Neuronal stem cell (in vitro differentiated cells): ENCODE results near the gene SLC8A1.
"Not testable (repeated sequence)": the region's sequence is repeated elsewhere in the genome, so short reads cannot be mapped to it uniquely, and the experiment has no call there.

Experiments
- DNase-seq: peaks from one replicate; pipeline ENCODE4 v3.0.0-alpha.2; 2013; ENCODE audit warnings: low spot score
- H2AFZ ChIP-seq: one replicate; pipeline ENCODE4 v1.6.1; 2013; ENCODE audit warnings: mild to moderate bottlenecking, low read length, inconsistent platforms
- H2AK5ac ChIP-seq: 2 replicates; pipeline ENCODE4 v1.6.1; 2013; ENCODE audit warnings: low read depth, mild to moderate bottlenecking, inconsistent platforms, low read length, moderate library complexity, mixed read lengths
- H2BK120ac ChIP-seq: 2 replicates; pipeline ENCODE4 v1.6.1; 2013; ENCODE audit warnings: low read depth, mild to moderate bottlenecking, inconsistent platforms, low read length, moderate library complexity, mixed read lengths
- H2BK12ac ChIP-seq: one replicate; pipeline ENCODE4 v1.6.1; 2013; ENCODE audit warnings: low read length, inconsistent platforms
- H2BK15ac ChIP-seq: 2 replicates; pipeline ENCODE4 v1.6.1; 2013; ENCODE audit warnings: mild to moderate bottlenecking, low read length, inconsistent platforms, mixed read lengths
- H2BK5ac ChIP-seq: one replicate; pipeline ENCODE4 v1.6.1; 2013; ENCODE audit warnings: inconsistent platforms, mild to moderate bottlenecking, low read length, moderate library complexity
- H3K14ac ChIP-seq: one replicate; pipeline ENCODE4 v1.6.1; 2013; ENCODE audit warnings: low read length, inconsistent platforms
- H3K18ac ChIP-seq: 2 replicates; pipeline ENCODE4 v1.6.1; 2013; ENCODE audit warnings: low read length, inconsistent platforms
- H3K23ac ChIP-seq: 2 replicates; pipeline ENCODE4 v1.6.1; 2013; ENCODE audit warnings: low read depth, mild to moderate bottlenecking, mixed read lengths, low read length, inconsistent platforms; ENCODE audit not compliant: poor library complexity
- H3K27ac ChIP-seq: replicated peaks from 3 replicates; pipeline ENCODE4 v1.5.1; 2013; ENCODE audit warnings: low read length, inconsistent platforms
- H3K27me3 ChIP-seq, 3 experiments: 2 replicates each; pipeline ENCODE4 v1.6.1; 2013; ENCODE audit warnings: low read length in 3 of 3, mild to moderate bottlenecking in 2 of 3, inconsistent platforms in 1 of 3, low read depth in 1 of 3, mixed read lengths in 1 of 3, moderate library complexity in 1 of 3; ENCODE audit not compliant: control insufficient read depth in 3 of 3, insufficient read depth in 3 of 3
- H3K36me3 ChIP-seq, 2 donors: replicated peaks in 1 of 2; 2 replicates each; pipeline ENCODE4 v1.6.1; 2013; ENCODE audit warnings: low read length in 2 of 2; ENCODE audit not compliant: control insufficient read depth in 2 of 2, insufficient read depth in 2 of 2
- H3K4ac ChIP-seq: 2 replicates; pipeline ENCODE4 v1.6.1; 2013; ENCODE audit warnings: inconsistent platforms, mild to moderate bottlenecking, low read length, moderate library complexity
- H3K4me1 ChIP-seq, 2 donors: 1 replicate in 1 of 2; 2 replicates in 1 of 2; pipeline ENCODE4 v1.6.1; 2013; ENCODE audit warnings: low read length in 2 of 2, low read depth in 1 of 2; ENCODE audit not compliant: control insufficient read depth in 2 of 2, insufficient read depth in 1 of 2
- H3K4me2 ChIP-seq: one replicate; pipeline ENCODE4 v1.6.1; 2013; ENCODE audit warnings: mild to moderate bottlenecking, low read length, inconsistent platforms; ENCODE audit not compliant: insufficient read depth, poor library complexity, severe bottlenecking
- H3K4me3 ChIP-seq, 2 donors: 2 replicates each; pipeline ENCODE4 v1.5.1; 2013; ENCODE audit warnings: low read length in 2 of 2, mild to moderate bottlenecking in 2 of 2, inconsistent platforms in 1 of 2, moderate library complexity in 1 of 2
- H3K79me1 ChIP-seq: one replicate; pipeline ENCODE4 v1.6.1; 2013; ENCODE audit warnings: low read depth, mild to moderate bottlenecking, inconsistent platforms, low read length, moderate library complexity
- H3K9ac ChIP-seq: one replicate; pipeline ENCODE4 v1.6.1; 2013; ENCODE audit warnings: mild to moderate bottlenecking, low read depth, low read length, inconsistent platforms; ENCODE audit not compliant: poor library complexity
- H3K9me3 ChIP-seq, 2 donors: replicated peaks in 1 of 2; 2 replicates each; pipeline versions ENCODE3 to v1.6.1; 2013; ENCODE audit warnings: low read length in 2 of 2, mild to moderate bottlenecking in 2 of 2, inconsistent platforms in 1 of 2, low read depth in 1 of 2, mixed read lengths in 1 of 2, moderate library complexity in 1 of 2; ENCODE audit not compliant: control insufficient read depth in 2 of 2, insufficient read depth in 1 of 2
- H4K8ac ChIP-seq: one replicate; pipeline ENCODE4 v1.6.1; 2013; ENCODE audit warnings: low read depth, mild to moderate bottlenecking, inconsistent platforms, low read length, moderate library complexity
- H4K91ac ChIP-seq: one replicate; pipeline ENCODE4 v1.6.1; 2013; ENCODE audit warnings: low read length, low read depth, mild to moderate bottlenecking, inconsistent platforms; ENCODE audit not compliant: poor library complexity
- WGBS, 2 donors: extraction: QIAGEN DNeasy Blood & Tissue Kit; methylation state at CpG; one replicate each; pipeline ENCODE4 v1.1.7; 2013; ENCODE audit warnings: missing lambda C conversion rate in 2 of 2, mixed read lengths in 1 of 2; ENCODE audit not compliant: insufficient read length in 2 of 2, insufficient replicate concordance in 1 of 2; ENCODE audit errors: extremely low coverage in 2 of 2; 5-methylcytosine and 5-hydroxymethylcytosine counted together

The SLC8A1 gene

DNA sequence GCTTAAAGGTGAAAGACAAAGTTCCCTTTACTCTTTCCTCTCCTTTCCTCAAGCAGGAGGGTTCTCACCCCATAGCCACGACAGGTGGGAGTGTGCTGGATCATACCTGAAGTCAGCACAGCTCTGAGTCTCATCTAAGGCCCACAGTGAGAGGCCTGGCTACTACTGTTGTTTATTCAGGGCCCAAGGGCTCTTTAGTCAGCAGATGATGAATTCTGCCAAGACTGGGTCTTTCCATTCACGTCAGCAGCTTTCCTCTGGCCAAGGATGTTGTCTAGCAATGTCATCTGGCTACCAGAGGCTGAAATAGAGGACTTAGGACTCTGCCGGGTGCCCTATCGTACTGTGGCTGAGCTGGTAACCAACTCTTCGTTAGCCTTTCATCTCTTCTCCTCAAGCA is 364.5 kb downstream of the SLC8A1 start:
- no peak overlapping the region for H2BK15ac ChIP-seq
- DNase-seq = no peak
- no peak overlapping the region for H3K4me3 ChIP-seq
- no peak overlapping the region for H2BK120ac ChIP-seq
- no peak overlapping the region for H2AFZ ChIP-seq
- H3K36me3 ChIP-seq = no peaks in the 10 kb centered on the region
- H3K9me3 ChIP-seq = no peaks in the 10 kb centered on the region
- no peaks in the 10 kb centered on the region for H3K4me1 ChIP-seq
- no peak overlapping the region for H4K8ac ChIP-seq
- no peaks in the 10 kb centered on the region for H3K27me3 ChIP-seq
- no peak overlapping the region for H2BK12ac ChIP-seq
- no peak overlapping the region for H3K9ac ChIP-seq
- no peak overlapping the region for H4K91ac ChIP-seq
- H3K18ac ChIP-seq = peak overlapping the region; percentile 33
- no peak overlapping the region for H2BK5ac ChIP-seq
- H3K79me1 ChIP-seq = no peaks in the 10 kb centered on the region
- peak overlapping the region; percentile 24 for H2AK5ac ChIP-seq
- no CpG with 5 or more reads among the region's 5 CpGs for WGBS, 2 donors
- no peak overlapping the region for H3K14ac ChIP-seq
- H3K4me2 ChIP-seq = no peak overlapping the region
- no peak overlapping the region for H3K4ac ChIP-seq
- H3K23ac ChIP-seq = no peak overlapping the region
- H3K27ac ChIP-seq = no peak overlapping the region

DNA sequence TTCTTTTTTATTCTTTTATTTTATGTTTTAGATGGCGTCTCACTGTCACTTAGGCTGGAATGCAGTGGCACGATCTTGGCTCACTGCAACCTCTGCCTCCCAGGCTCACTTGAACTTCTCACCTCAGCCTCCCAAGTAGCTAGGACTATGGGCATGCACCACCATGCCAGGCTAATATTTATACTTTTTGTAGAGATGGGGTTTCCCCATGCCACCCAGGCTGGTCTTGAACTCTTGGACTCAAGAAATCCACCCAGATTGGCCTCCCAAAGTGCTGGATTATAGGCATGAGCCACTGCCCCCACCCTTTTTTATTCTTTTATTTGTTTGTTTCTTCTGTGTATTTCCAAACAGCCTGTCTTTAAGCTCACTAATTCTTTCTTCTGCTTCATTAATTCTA is 366.1 kb downstream of the SLC8A1 start:
- no peak overlapping the region for H2BK5ac ChIP-seq
- no peak overlapping the region for H4K8ac ChIP-seq
- no peaks in the 10 kb centered on the region for H3K36me3 ChIP-seq
- H3K4ac ChIP-seq = no peak overlapping the region
- DNase-seq = no peak
- no peak overlapping the region for H3K9ac ChIP-seq
- H3K23ac ChIP-seq = no peak overlapping the region
- no peak overlapping the region for H2BK12ac ChIP-seq
- H3K14ac ChIP-seq = no peak overlapping the region
- no peak overlapping the region for H2AK5ac ChIP-seq
- H3K9me3 ChIP-seq = no peaks in the 10 kb centered on the region
- H2AFZ ChIP-seq = no peak overlapping the region
- H3K4me2 ChIP-seq = no peak overlapping the region
- H3K4me1 ChIP-seq = no peaks in the 10 kb centered on the region
- no peak overlapping the region for H4K91ac ChIP-seq
- H3K4me3 ChIP-seq = no peak overlapping the region
- H3K79me1 ChIP-seq = no peaks in the 10 kb centered on the region
- no peaks in the 10 kb centered on the region for H3K27me3 ChIP-seq
- H3K18ac ChIP-seq = no peak overlapping the region
- no peak overlapping the region for H2BK15ac ChIP-seq
- no peak overlapping the region for H2BK120ac ChIP-seq
- H3K27ac ChIP-seq = no peak overlapping the region
- no CpG with 5 or more reads among the region's 2 CpGs for WGBS, 2 donors

DNA sequence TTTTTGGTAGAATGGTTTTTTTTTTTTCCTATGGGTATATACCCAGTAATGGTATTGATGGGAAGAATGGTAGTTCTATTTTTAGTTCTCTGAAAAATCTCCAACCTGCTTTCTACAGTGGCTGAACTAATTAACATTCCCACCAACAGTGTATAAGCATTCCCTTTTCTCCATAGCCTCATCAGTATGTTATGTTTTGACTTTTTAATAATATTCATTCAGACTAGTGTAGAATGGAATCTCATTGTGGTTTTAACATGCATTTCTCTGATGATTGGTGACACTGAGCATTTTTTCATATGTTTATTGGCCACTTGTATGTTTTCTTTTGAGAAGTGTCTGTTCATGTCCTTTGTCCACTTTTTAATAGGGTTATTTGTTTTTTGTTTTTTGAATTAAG is 378.6 kb downstream of the SLC8A1 start:
- H3K4me2 ChIP-seq, H3K4ac ChIP-seq, H3K27me3 ChIP-seq, H2BK15ac ChIP-seq, H3K23ac ChIP-seq, H2BK5ac ChIP-seq, H4K8ac ChIP-seq, H4K91ac ChIP-seq, H3K9me3 ChIP-seq, H2AK5ac ChIP-seq, H3K9ac ChIP-seq, DNase-seq, H3K79me1 ChIP-seq, H3K27ac ChIP-seq, H2BK12ac ChIP-seq, H3K18ac ChIP-seq, H2AFZ ChIP-seq, H3K36me3 ChIP-seq, H3K14ac ChIP-seq, H3K4me1 ChIP-seq, H2BK120ac ChIP-seq, H3K4me3 ChIP-seq: not testable (repeated sequence)

DNA sequence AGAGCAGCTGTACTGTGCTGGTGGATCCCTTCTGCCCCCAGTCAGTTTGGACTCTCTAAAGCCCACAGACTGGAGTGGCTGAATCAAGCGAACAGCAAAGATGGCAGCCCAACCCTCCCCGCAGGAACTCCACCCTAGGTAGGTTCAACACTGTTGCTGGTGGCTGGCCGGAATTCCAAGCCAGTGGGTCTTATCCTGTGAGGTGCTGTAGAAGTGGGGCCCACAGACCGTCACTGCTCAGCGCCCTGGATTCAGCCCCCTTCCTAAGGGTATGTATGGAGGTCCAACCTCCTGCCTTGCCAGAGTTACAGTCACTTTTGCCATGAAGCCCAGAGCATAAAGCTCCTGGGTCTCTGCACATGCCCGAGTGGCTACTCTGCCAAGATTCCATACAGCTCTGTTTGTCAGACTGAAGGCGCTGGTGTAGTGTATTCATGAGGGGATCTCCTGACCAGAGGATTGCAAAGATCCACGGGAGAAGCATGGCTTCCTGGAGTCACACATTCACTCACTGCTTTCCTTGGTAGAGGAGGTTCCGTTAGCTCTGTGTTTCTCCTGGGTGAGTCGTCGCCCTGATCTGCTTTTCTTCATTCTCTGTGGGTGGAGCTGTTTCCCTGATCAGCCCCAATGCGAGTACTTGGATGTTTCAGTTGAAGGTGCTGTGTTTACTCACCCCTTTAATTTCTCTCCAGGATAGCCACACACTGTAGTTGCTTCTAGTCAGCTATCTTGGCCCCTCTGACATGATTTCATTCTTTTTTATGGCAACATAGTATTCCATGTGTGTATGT is 379.3 kb downstream of the SLC8A1 start:
- H3K27me3 ChIP-seq = no peaks in the 10 kb centered on the region
- no CpG with 5 or more reads among the region's 12 CpGs for WGBS, 2 donors
- H2BK120ac ChIP-seq = no peak overlapping the region
- H2AFZ ChIP-seq = no peak overlapping the region
- no peak overlapping the region for H3K4me2 ChIP-seq
- H2AK5ac ChIP-seq = no peak overlapping the region
- no peak overlapping the region for H2BK5ac ChIP-seq
- H4K91ac ChIP-seq = no peak overlapping the region
- no peaks in the 10 kb centered on the region for H3K9me3 ChIP-seq
- no peak overlapping the region for H3K18ac ChIP-seq
- H3K4me1 ChIP-seq = no peaks in the 10 kb centered on the region
- no peak overlapping the region for H3K9ac ChIP-seq
- DNase-seq = no peak
- H2BK12ac ChIP-seq = no peak overlapping the region
- H4K8ac ChIP-seq = no peak overlapping the region
- H3K79me1 ChIP-seq = no peaks in the 10 kb centered on the region
- H3K14ac ChIP-seq = no peak overlapping the region
- H3K4ac ChIP-seq = no peak overlapping the region
- H3K4me3 ChIP-seq = no peak overlapping the region
- H3K27ac ChIP-seq = no peak overlapping the region
- H3K23ac ChIP-seq = no peak overlapping the region
- H2BK15ac ChIP-seq = no peak overlapping the region
- H3K36me3 ChIP-seq = no peaks in the 10 kb centered on the region
